ENCODE data around the gene NFATC1.

NFATC1 gene

DNA sequence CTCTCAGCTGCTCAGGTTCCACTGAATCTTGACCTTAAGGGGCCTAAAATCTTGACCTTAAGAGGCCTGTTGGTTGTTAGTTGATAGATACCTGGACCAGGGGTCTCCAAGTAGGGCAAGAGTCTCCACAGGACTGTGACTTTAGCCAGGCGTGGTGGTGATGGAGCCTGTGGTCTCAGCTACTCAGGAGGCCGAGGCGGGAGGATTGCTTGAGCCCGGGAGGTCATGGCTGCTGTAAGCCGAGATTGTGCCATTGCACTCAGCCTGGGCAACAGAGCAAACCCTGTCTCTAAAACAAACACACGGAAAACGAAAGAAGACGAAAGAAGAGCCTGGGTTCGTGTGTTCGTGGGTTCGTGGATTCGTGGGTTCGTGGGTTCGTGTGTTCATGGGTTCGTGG is 163.7 kb downstream of the NFATC1 start:
- 95% methylated on average over 14 of the region's 15 CpGs for WGBS (ENCODE audit: insufficient coverage)
- POLR2A ChIA-PET: no interaction called here

DNA sequence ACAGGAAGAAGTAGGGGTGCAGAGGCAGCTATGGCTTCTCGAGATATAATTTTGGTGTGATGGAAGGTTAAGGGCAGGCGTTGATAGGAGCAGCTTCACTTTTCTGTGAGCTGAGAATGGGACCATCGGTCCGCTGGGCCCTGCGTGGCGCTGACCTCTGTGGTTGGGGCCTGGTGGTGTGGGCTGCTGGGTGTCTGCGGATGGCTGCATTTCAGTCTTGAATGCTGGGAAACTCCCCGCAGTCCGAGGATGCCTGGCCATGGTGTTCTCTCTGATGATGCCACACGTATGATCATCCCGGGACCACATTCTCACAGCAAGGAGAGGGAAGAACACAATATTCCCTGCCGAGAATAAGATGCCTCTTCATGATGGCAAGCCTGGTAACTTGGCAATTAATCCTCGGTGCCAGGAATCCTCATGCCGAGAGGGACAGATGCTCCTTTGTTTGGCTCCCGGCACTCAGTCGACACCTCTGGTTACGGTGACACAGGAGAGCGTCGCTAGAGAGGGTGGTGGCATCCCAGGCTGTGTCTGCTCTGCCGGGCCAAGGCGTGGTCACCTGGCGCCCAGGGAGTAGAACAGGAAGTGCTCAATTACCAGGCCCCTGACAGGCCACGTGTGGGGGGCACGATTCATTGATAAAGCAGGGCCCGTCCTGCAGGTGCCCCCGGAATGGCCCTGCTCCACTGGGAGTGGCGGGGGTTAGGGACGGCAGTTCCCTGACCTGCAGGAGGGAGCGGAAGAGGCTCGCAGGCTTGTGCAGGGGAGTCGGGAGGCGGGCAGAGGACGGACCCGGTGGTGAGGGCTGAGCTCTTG is 164.5 kb downstream of the NFATC1 start:
- no peak overlapping the region for H3K27ac ChIP-seq (ENCODE audit: insufficient read depth in 1 of 2, low read depth in 1 of 2, low read length in 2 of 2, poor library complexity in 1 of 2, severe bottlenecking in 2 of 2)
- ChIA-PET POLR2A (no interaction called here), CTCF (interaction anchor here (1.0 kb wide), 1 partner anchor 17 kb away, joined by 3 read pairs; no protein-coding TSS in a partner anchor)
- H3K4me1 ChIP-seq (ENCODE audit: control extremely low read depth in 1 of 4, control insufficient read depth in 4 of 4, insufficient read depth in 4 of 4, low read length in 3 of 4): no peaks in the 10 kb centered on the region
- H3K36me3 ChIP-seq (ENCODE audit: control insufficient read depth in 4 of 4, insufficient read depth in 4 of 4, low read length in 3 of 4): no peaks in the 10 kb centered on the region
- no peak for DNase-seq
- 94% methylated on average over 34 of the region's 34 CpGs for WGBS (ENCODE audit: insufficient coverage)
- H3K27me3 ChIP-seq (replicated peaks in 2 of 5; ENCODE audit: control insufficient read depth in 4 of 5, insufficient read depth in 5 of 5, low read length in 4 of 5): no peaks in the 10 kb centered on the region
- H3K9me3 ChIP-seq (ENCODE audit: control extremely low read depth in 1 of 5, control insufficient read depth in 4 of 5, insufficient read depth in 2 of 5, low read depth in 1 of 5, low read length in 4 of 5): peaks cover 0 to 3% (median 0%) of the 10 kb centered on the region in 5 experiments
- no peak overlapping the region for H3K4me3 ChIP-seq (ENCODE audit: control insufficient read depth in 1 of 7, extremely low read depth in 1 of 7, insufficient read depth in 4 of 7, low read depth in 2 of 7, low read length in 6 of 7)

More for the DNA sequence above, 163.7 kb downstream of the NFATC1 start:
- H3K9me3 ChIP-seq (ENCODE audit: control extremely low read depth in 1 of 5, control insufficient read depth in 4 of 5, insufficient read depth in 2 of 5, low read depth in 1 of 5, low read length in 4 of 5): peaks cover 0 to 3% (median 0%) of the 10 kb centered on the region in 5 experiments
- DNase-seq: no peak
- CTCF ChIA-PET: interaction anchor here (1.4 kb wide), 1 partner anchor 83 kb away, joined by 3 read pairs; no protein-coding TSS in a partner anchor
- no peaks in the 10 kb centered on the region for H3K36me3 ChIP-seq (ENCODE audit: control insufficient read depth in 4 of 4, insufficient read depth in 4 of 4, low read length in 3 of 4)
- H3K4me3 ChIP-seq (ENCODE audit: control insufficient read depth in 1 of 7, extremely low read depth in 1 of 7, insufficient read depth in 4 of 7, low read depth in 2 of 7, low read length in 6 of 7): no peak overlapping the region
- H3K27ac ChIP-seq (ENCODE audit: insufficient read depth in 1 of 2, low read depth in 1 of 2, low read length in 2 of 2, poor library complexity in 1 of 2, severe bottlenecking in 2 of 2): no peak overlapping the region
- no peaks in the 10 kb centered on the region for H3K27me3 ChIP-seq (replicated peaks in 2 of 5; ENCODE audit: control insufficient read depth in 4 of 5, insufficient read depth in 5 of 5, low read length in 4 of 5)
- H3K4me1 ChIP-seq (ENCODE audit: control extremely low read depth in 1 of 4, control insufficient read depth in 4 of 4, insufficient read depth in 4 of 4, low read length in 3 of 4): no peaks in the 10 kb centered on the region

DNA sequence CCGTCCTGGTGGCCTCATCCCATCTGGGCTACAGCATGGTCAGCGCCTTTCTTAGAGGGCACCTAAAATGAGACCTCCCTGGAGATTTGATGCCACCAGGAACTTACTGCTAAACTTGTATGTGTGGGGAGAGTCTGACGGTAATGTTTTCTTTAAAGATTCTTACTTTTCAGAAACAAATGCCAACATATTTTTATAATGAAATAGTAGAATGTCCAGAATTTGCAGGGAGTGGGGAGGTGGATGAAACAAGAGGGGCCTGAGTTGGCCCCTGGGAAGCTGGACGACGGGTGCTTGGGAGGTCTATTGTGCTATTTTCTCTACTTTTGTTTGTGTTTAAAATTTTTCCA is 165.1 kb downstream of the NFATC1 start:
- no peak for DNase-seq
- POLR2A ChIA-PET: no interaction called here
- Histone ChIP-seq H3K27ac (ENCODE audit: insufficient read depth in 1 of 2, low read depth in 1 of 2, low read length in 2 of 2, poor library complexity in 1 of 2, severe bottlenecking in 2 of 2) (no peak overlapping the region), H3K27me3 (replicated peaks in 2 of 5; ENCODE audit: control insufficient read depth in 4 of 5, insufficient read depth in 5 of 5, low read length in 4 of 5) (no peaks in the 10 kb centered on the region), H3K4me3 (ENCODE audit: control insufficient read depth in 1 of 7, extremely low read depth in 1 of 7, insufficient read depth in 4 of 7, low read depth in 2 of 7, low read length in 6 of 7) (no peak overlapping the region), H3K9me3 (ENCODE audit: control extremely low read depth in 1 of 5, control insufficient read depth in 4 of 5, insufficient read depth in 2 of 5, low read depth in 1 of 5, low read length in 4 of 5) (peaks cover 0 to 3% (median 0%) of the 10 kb centered on the region in 5 experiments), H3K36me3 (ENCODE audit: control insufficient read depth in 4 of 4, insufficient read depth in 4 of 4, low read length in 3 of 4) (no peaks in the 10 kb centered on the region), H3K4me1 (ENCODE audit: control extremely low read depth in 1 of 4, control insufficient read depth in 4 of 4, insufficient read depth in 4 of 4, low read length in 3 of 4) (no peaks in the 10 kb centered on the region)
- CTCF ChIA-PET: interaction anchor here (1.0 kb wide), 1 partner anchor 17 kb away, joined by 3 read pairs; no protein-coding TSS in a partner anchor
- 100% methylated on average over 2 of the region's 5 CpGs for WGBS (ENCODE audit: insufficient coverage)

DNA sequence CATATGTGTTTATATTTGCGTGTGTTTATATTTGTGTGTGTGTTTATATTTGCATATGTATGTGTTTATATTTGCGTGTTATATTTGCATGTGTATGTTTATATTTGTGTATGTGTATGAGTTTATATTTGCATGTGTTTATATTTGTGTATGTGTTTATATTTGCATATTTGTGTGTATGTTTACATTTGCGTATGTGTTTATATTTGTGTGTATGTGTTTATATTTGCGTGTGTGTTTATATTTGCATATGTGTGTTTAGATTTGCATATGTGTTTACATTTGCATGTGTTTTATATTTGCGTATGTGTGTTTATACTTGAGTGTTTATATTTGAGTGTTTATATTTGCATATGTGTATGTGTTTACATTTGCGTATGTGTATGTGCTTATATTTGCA is 168.2 kb downstream of the NFATC1 start:
- Histone ChIP-seq H3K36me3 (ENCODE audit: control insufficient read depth in 4 of 4, insufficient read depth in 4 of 4, low read length in 3 of 4) (no peaks in the 10 kb centered on the region), H3K4me1 (ENCODE audit: control extremely low read depth in 1 of 4, control insufficient read depth in 4 of 4, insufficient read depth in 4 of 4, low read length in 3 of 4) (no peaks in the 10 kb centered on the region), H3K27ac (ENCODE audit: insufficient read depth in 1 of 2, low read depth in 1 of 2, low read length in 2 of 2, poor library complexity in 1 of 2, severe bottlenecking in 2 of 2) (no peak overlapping the region), H3K9me3 (ENCODE audit: control extremely low read depth in 1 of 5, control insufficient read depth in 4 of 5, insufficient read depth in 2 of 5, low read depth in 1 of 5, low read length in 4 of 5) (peaks cover 0 to 3% (median 0%) of the 10 kb centered on the region in 5 experiments), H3K27me3 (replicated peaks in 2 of 5; ENCODE audit: control insufficient read depth in 4 of 5, insufficient read depth in 5 of 5, low read length in 4 of 5) (no peaks in the 10 kb centered on the region), H3K4me3 (ENCODE audit: control insufficient read depth in 1 of 7, extremely low read depth in 1 of 7, insufficient read depth in 4 of 7, low read depth in 2 of 7, low read length in 6 of 7) (no peak overlapping the region)
- CTCF ChIA-PET: no interaction called here
- DNase-seq: no peak
- POLR2A ChIA-PET: no interaction called here
- WGBS (ENCODE audit: insufficient coverage): 100% methylated on average over 6 of the region's 6 CpGs

DNA sequence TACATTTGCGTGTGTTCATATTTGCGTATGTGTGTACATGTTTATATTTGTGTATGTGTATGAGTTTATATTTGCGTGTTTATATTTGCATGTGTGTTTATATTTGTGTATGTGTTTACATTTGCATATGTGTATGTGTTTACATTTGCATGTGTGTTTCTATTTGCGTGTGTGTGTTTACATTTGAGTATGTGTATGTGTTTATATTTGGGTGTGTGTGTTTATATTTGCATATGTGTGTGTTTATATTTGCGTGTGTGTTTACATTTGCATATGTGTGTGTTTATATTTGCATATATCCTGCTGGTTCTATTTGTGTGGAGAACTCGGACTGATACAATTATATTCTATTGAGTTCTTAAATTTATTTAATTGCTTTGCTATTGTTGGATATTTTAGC is 168.7 kb downstream of the NFATC1 start:
- no peaks in the 10 kb centered on the region for H3K9me3 ChIP-seq (ENCODE audit: control extremely low read depth in 1 of 5, control insufficient read depth in 4 of 5, insufficient read depth in 2 of 5, low read depth in 1 of 5, low read length in 4 of 5)
- no peak overlapping the region for H3K27ac ChIP-seq (ENCODE audit: insufficient read depth in 1 of 2, low read depth in 1 of 2, low read length in 2 of 2, poor library complexity in 1 of 2, severe bottlenecking in 2 of 2)
- no peaks in the 10 kb centered on the region for H3K27me3 ChIP-seq (replicated peaks in 2 of 5; ENCODE audit: control insufficient read depth in 4 of 5, insufficient read depth in 5 of 5, low read length in 4 of 5)
- H3K36me3 ChIP-seq (ENCODE audit: control insufficient read depth in 4 of 4, insufficient read depth in 4 of 4, low read length in 3 of 4): no peaks in the 10 kb centered on the region
- no peak for DNase-seq
- no peaks in the 10 kb centered on the region for H3K4me1 ChIP-seq (ENCODE audit: control extremely low read depth in 1 of 4, control insufficient read depth in 4 of 4, insufficient read depth in 4 of 4, low read length in 3 of 4)
- H3K4me3 ChIP-seq (ENCODE audit: control insufficient read depth in 1 of 7, extremely low read depth in 1 of 7, insufficient read depth in 4 of 7, low read depth in 2 of 7, low read length in 6 of 7): no peak overlapping the region
- WGBS (ENCODE audit: insufficient coverage): 100% methylated on average over 4 of the region's 6 CpGs
- ChIA-PET POLR2A (no interaction called here), CTCF (no interaction called here)

DNA sequence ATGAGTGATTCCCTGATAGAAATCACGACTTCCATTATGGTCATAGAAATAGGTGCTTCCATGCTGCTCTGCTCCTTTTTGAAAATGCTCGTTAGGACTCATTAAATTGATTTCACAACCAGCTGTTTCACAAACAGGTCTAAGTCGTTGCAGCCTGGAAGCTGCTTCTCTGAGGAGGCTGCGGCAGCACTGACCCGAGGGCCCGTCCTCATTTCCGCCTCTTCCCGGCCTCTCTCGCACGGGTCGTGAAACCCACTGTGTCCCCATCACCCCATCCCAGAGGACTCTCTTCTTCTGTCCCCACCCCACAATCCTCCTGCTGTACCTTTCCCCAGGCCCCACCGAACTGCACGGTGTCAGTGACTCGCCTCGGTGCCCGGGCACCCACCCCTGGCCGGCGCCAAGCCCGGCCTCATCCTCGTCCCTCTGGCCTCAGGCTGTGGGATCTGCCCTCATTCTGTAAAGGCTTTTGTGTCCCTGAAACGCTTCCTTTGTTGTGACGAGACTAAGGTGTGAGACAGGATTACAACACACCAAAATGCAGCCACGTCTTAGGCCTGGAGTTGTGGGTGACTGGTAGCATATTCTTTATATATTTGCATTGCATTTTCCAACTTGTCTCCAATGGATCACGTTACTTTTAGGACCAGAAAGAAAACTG is 171.2 kb downstream of the NFATC1 start:
- Histone ChIP-seq H3K4me3 (ENCODE audit: control insufficient read depth in 1 of 7, extremely low read depth in 1 of 7, insufficient read depth in 4 of 7, low read depth in 2 of 7, low read length in 6 of 7) (no peak overlapping the region), H3K9me3 (ENCODE audit: control extremely low read depth in 1 of 5, control insufficient read depth in 4 of 5, insufficient read depth in 2 of 5, low read depth in 1 of 5, low read length in 4 of 5) (peaks cover 0 to 5% (median 0%) of the 10 kb centered on the region in 5 experiments), H3K27me3 (replicated peaks in 2 of 5; ENCODE audit: control insufficient read depth in 4 of 5, insufficient read depth in 5 of 5, low read length in 4 of 5) (no peaks in the 10 kb centered on the region), H3K27ac (ENCODE audit: insufficient read depth in 1 of 2, low read depth in 1 of 2, low read length in 2 of 2, poor library complexity in 1 of 2, severe bottlenecking in 2 of 2) (no peak overlapping the region), H3K4me1 (ENCODE audit: control extremely low read depth in 1 of 4, control insufficient read depth in 4 of 4, insufficient read depth in 4 of 4, low read length in 3 of 4) (no peaks in the 10 kb centered on the region), H3K36me3 (ENCODE audit: control insufficient read depth in 4 of 4, insufficient read depth in 4 of 4, low read length in 3 of 4) (no peaks in the 10 kb centered on the region)
- WGBS (ENCODE audit: insufficient coverage): 97% methylated on average over 17 of the region's 24 CpGs
- ChIA-PET POLR2A (no interaction called here), CTCF (interaction anchor here (1.1 kb wide), 1 partner anchor 32 kb away, joined by 3 read pairs; no protein-coding TSS in a partner anchor)
- no peak for DNase-seq

DNA sequence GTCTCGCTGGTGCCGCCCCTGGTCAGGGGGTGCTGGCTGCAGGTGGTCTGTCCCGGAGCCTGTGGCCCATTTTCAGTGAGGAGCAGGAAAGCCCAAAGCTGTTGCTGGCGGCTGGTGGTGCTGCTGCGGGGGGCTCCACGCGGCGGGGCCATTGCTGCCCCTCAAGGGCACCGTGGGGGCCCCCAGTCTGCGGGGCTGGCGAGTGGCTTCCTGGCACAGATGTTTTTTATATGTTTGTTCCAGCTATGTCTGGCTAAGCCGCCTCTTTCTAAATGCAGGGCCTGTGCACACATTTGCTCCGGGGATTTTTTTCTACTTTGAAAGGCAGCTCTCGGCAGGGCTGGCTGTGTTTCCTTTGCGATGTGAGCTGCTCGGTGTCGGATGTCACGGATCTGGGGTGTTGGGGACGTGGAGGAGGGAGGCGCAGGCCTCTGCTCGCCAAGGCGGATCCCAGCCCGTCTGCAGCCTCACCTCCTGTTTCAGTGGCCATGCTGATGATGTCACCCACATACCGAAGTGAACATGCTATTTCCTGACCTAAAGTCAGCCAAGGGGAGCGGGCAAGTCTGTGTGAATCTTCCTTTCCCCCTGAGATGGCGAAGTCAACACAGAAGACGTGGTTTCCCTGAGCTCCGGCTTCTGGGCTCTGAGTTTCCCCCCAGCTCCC is 171.9 kb downstream of the NFATC1 start:
- CTCF ChIA-PET: no interaction called here
- no peak overlapping the region for H3K4me3 ChIP-seq (ENCODE audit: control insufficient read depth in 1 of 7, extremely low read depth in 1 of 7, insufficient read depth in 4 of 7, low read depth in 2 of 7, low read length in 6 of 7)

More for the DNA sequence above, 171.9 kb downstream of the NFATC1 start:
- Histone ChIP-seq H3K4me1 (ENCODE audit: control extremely low read depth in 1 of 4, control insufficient read depth in 4 of 4, insufficient read depth in 4 of 4, low read length in 3 of 4) (no peaks in the 10 kb centered on the region), H3K27me3 (replicated peaks in 2 of 5; ENCODE audit: control insufficient read depth in 4 of 5, insufficient read depth in 5 of 5, low read length in 4 of 5) (no peaks in the 10 kb centered on the region), H3K36me3 (ENCODE audit: control insufficient read depth in 4 of 4, insufficient read depth in 4 of 4, low read length in 3 of 4) (no peaks in the 10 kb centered on the region), H3K27ac (ENCODE audit: insufficient read depth in 1 of 2, low read depth in 1 of 2, low read length in 2 of 2, poor library complexity in 1 of 2, severe bottlenecking in 2 of 2) (no peak overlapping the region), H3K9me3 (ENCODE audit: control extremely low read depth in 1 of 5, control insufficient read depth in 4 of 5, insufficient read depth in 2 of 5, low read depth in 1 of 5, low read length in 4 of 5) (peaks cover 0 to 12% (median 3%) of the 10 kb centered on the region in 5 experiments)
- 90% methylated on average over 20 of the region's 28 CpGs for WGBS (ENCODE audit: insufficient coverage)
- no peak for DNase-seq
- POLR2A ChIA-PET: no interaction called here
